ENCODE results near the gene NCAPG. TPM values are rescaled to one million over a fixed set of nuclear protein-coding genes. Genes with fewer than 3 reads are reported as not detected.

NCAPG gene
- total and polyA plus RNA-seq, 3 donors from 2014 or later: 7.6 to 13.3 (median 12.5) TPM

DNA sequence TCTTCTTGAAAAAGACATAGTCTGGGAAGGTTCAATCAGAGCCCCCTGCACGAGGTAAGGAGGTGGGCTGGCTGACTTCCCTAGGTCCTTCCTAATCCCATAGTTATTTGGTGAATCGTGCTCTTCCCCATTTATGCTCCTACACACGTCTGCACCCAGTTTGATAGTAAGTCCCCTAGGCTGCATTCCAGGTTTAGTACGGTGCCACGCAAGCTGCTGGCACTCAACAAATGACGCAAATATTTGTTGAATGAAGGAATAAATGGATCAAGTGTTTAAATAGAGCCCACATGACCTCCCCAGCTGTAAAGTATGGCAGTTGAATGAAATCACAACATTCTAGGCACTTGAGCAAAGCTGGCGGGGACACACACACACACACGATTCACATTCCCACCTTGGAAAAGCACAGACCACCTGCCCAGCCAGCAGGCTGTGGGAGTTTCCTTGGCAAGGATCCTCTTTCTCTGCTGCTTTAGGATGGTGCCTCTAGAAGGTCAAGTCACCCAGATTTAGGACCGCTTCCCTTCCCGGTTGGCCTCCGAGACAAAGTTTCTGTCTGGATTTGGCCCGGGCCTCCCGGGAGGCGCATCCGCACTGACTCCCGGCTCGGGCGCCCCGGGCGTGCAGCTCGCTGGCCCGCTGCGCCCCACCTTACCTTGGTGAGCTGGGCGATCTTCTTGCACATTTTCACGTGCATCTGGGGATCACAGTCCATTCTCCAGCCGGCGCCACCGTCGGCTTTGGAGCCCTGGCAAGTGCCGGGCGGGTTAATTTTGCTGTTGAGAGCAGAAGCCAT is 30.1 kb upstream of the NCAPG start:
- Histone ChIP-seq H3K27ac (no peak overlapping the region), H3K4me3 (peak overlapping the region; percentile 19 to 49), H3K9me3 (no peaks in the 10 kb centered on the region), H3K27me3 (no peaks in the 10 kb centered on the region), H3K36me3 (ENCODE audit: low read depth, missing control alignments) (no peaks in the 10 kb centered on the region), H3K4me1 (peaks cover 6% of the 10 kb centered on the region)
- intact Hi-C loops (cut with DNase I; ENCODE audit: low total_unique reads): no loop called here
- no peak for TF ChIP-seq POLR2A (IDR thresholded peaks at IDR 0.05)
- no peak for TF ChIP-seq CTCF (IDR thresholded peaks at IDR 0.05)
- DNase-seq: no peak
- 8 to 9% methylated on average over 28 to 31 of the region's 31 CpGs for WGBS, 2 donors

DNA sequence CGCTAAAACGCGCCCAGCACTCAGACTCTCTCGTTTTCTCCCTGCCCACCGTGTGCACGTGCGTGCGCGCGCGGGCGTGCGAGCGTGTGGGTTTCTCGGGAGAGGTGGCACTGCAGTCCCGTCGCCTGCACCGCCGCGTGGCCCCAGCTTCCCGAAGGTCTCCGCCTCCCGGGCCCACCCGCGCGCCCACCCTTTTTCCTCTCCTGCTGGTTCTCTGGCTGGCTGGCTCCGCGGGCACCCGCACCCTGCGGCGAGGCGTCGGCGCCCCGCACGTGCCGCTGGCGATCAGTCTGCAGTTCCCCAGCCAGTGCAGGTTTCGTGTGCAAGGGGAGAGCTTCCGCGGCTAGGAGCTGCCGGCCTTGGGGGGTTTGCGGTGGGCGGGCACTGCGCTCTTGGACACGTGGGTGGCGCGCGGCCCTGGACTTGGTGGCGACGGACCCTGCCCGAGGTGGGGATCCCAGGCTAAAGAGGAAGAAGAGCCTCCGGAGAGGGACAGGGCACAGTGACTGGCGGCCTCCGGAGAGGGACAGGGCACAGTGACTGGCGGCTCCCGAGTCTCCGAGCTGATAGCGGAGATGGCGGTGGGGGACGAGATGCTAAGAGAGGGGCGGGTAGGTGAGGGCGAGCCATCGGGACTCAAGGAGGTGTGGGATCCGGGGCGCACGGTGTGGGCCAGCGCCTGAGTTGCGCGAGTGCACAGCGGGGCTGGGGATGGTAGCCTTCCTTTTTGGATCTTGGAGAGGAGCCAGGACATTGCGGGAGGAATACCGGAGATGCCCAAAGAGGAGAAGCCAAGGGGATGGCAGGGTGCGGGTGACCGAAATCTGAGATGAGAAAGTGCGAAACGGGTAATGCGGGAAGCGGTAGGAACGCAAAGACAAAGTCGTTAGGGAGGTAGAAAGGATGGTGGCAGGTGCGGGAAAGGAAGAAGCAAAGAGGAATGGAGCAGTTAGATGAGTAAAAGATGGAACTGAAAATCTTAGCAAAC is 29.2 kb upstream of the NCAPG start, which contains the start of gene FAM184B:
Gene FAM184B (minus strand): TSS at position 322 of the 988 bp plus-strand sequence. CDS start 322 bp downstream, outside the sequence.
- TF ChIP-seq CTCF (IDR thresholded peaks at IDR 0.05): no peak
- TF ChIP-seq POLR2A (IDR thresholded peaks at IDR 0.05): no peak
- intact Hi-C loops (cut with DNase I; ENCODE audit: low total_unique reads): no loop called here
- Histone ChIP-seq H3K36me3 (ENCODE audit: low read depth, missing control alignments) (no peaks in the 10 kb centered on the region), H3K27ac (no peak within 1 kb of the TSS), H3K4me1 (peaks cover 6% of the 10 kb centered on the region), H3K4me3 (peak within 1 kb of the TSS; percentile 19 to 49), H3K27me3 (no peaks in the 10 kb centered on the region), H3K9me3 (no peaks in the 10 kb centered on the region)
- WGBS, 2 donors: 2 to 5% methylated on average over 41 to 73 of the region's 82 CpGs
- no peak for DNase-seq

DNA sequence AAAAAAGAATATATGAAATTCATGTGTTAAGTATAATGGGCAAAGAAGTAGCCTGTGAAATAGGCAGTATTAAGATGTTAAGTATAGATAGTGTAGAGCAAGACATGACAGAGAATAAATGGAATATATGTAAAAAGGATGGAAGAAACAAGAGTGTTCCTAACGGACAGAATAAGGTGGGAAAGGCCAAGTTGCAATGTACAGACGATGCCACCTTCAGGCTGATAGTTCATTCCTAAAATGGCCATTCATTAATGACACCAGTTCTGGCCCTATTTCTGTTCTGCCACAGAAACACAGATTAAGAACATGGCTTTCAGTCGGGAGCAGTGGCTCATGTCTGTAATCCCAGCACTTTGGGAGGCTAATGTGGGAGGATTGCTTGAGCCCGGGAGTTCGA is 24.9 kb upstream of the NCAPG start:
- H3K27ac ChIP-seq: no peak overlapping the region
- TF ChIP-seq CTCF (IDR thresholded peaks at IDR 0.05) (no peak), POLR2A (IDR thresholded peaks at IDR 0.05) (no peak)
- 60 to 71% methylated on average over 5 of the region's 5 CpGs for WGBS, 2 donors

GRCh38 chr4:17786567-17786966 is 24.2 kb upstream of the NCAPG start:
- Histone ChIP-seq H3K4me1 (no peaks in the 10 kb centered on the region), H3K36me3 (ENCODE audit: low read depth, missing control alignments) (no peaks in the 10 kb centered on the region), H3K4me3 (no peak overlapping the region), H3K27me3 (no peaks in the 10 kb centered on the region), H3K9me3 (no peaks in the 10 kb centered on the region), H3K27ac (no peak overlapping the region)
- no peak for TF ChIP-seq POLR2A (IDR thresholded peaks at IDR 0.05)
- TF ChIP-seq CTCF (IDR thresholded peaks at IDR 0.05): no peak
- intact Hi-C loops (cut with DNase I; ENCODE audit: low total_unique reads): no loop called here
- 73 to 75% methylated on average over 5 of the region's 5 CpGs for whole genome bisulfite sequencing, 2 donors
- DNase-seq: no peak

More for the DNA sequence above, 24.9 kb upstream of the NCAPG start:
- peaks cover 3% of the 10 kb centered on the region for H3K4me1 ChIP-seq
- no peaks in the 10 kb centered on the region for H3K36me3 ChIP-seq (ENCODE audit: low read depth, missing control alignments)
- intact Hi-C loops (cut with DNase I; ENCODE audit: low total_unique reads): no loop called here
- H3K27me3 ChIP-seq: no peaks in the 10 kb centered on the region
- DNase-seq: no peak
- no peaks in the 10 kb centered on the region for H3K9me3 ChIP-seq
- H3K4me3 ChIP-seq: no peak overlapping the region

Measured in testis (tissue), 3 donors.